Measurements from ENCODE around the gene GFOD1.
A peak's percentile ranks its signal among the peaks of the same experiment; 100 is the strongest.

The GFOD1 gene

DNA sequence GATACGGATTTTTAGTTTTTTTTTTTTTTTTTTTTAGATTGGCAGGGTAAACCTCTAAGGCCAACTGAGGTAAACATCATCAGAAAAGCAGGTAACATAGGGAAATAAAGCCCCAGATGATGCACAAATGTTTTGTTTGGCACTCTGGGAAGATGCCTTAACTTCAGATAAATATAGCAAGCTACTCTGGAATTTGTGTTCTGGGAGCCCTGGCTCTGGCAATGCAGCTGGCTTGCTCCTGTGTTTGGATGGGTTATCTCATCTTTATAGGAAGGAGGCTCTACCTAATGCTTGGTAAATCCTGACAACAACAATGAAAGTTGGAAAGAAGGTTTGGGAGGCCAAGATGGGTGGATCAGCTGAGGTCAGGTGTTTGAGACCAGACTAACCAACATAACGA is 77.4 kb downstream of the GFOD1 start:
- TF ChIP-seq RAD21 (IDR thresholded peaks at IDR 0.05; ENCODE audit: low read depth) (no peak), TCF12 (IDR thresholded peaks at IDR 0.05; ENCODE audit: low read depth) (no peak), TEAD4 (IDR thresholded peaks at IDR 0.05) (no peak), CEBPB (IDR thresholded peaks at IDR 0.05) (no peak), CREB1 (IDR thresholded peaks at IDR 0.05; ENCODE audit: low read depth) (no peak), TAF1 (IDR thresholded peaks at IDR 0.05; ENCODE audit: low read depth) (no peak), USF1 (IDR thresholded peaks at IDR 0.05) (no peak), EP300 (IDR thresholded peaks at IDR 0.05; ENCODE audit: borderline replicate concordance) (no peak), YY1 (IDR thresholded peaks at IDR 0.05; ENCODE audit: low read depth) (no peak), ZBTB7A (IDR thresholded peaks at IDR 0.05; ENCODE audit: low read depth) (no peak), NFIC (IDR thresholded peaks at IDR 0.05) (no peak), EGR1 (IDR thresholded peaks at IDR 0.05) (no peak), FOXM1 (IDR thresholded peaks at IDR 0.05; ENCODE audit: borderline replicate concordance, low read depth) (no peak)
- TF ChIP-seq, protein P1, sequence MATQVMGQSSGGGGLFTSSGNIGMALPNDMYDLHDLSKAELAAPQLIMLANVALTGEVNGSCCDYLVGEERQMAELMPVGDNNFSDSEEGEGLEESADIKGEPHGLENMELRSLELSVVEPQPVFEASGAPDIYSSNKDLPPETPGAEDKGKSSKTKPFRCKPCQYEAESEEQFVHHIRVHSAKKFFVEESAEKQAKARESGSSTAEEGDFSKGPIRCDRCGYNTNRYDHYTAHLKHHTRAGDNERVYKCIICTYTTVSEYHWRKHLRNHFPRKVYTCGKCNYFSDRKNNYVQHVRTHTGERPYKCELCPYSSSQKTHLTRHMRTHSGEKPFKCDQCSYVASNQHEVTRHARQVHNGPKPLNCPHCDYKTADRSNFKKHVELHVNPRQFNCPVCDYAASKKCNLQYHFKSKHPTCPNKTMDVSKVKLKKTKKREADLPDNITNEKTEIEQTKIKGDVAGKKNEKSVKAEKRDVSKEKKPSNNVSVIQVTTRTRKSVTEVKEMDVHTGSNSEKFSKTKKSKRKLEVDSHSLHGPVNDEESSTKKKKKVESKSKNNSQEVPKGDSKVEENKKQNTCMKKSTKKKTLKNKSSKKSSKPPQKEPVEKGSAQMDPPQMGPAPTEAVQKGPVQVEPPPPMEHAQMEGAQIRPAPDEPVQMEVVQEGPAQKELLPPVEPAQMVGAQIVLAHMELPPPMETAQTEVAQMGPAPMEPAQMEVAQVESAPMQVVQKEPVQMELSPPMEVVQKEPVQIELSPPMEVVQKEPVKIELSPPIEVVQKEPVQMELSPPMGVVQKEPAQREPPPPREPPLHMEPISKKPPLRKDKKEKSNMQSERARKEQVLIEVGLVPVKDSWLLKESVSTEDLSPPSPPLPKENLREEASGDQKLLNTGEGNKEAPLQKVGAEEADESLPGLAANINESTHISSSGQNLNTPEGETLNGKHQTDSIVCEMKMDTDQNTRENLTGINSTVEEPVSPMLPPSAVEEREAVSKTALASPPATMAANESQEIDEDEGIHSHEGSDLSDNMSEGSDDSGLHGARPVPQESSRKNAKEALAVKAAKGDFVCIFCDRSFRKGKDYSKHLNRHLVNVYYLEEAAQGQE (IDR thresholded peaks at IDR 0.05; ENCODE audit: low read depth), result no peak
- TF ChIP-seq, protein P2, sequence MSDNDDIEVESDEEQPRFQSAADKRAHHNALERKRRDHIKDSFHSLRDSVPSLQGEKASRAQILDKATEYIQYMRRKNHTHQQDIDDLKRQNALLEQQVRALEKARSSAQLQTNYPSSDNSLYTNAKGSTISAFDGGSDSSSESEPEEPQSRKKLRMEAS (IDR thresholded peaks at IDR 0.05), result no peak

GRCh38 chr6:13407709-13408695 is 79.4 kb downstream of the GFOD1 start:
- TF ChIP-seq CEBPB (IDR thresholded peaks at IDR 0.05) (peak; percentile 95), YY1 (IDR thresholded peaks at IDR 0.05; ENCODE audit: low read depth) (no peak), TAF1 (IDR thresholded peaks at IDR 0.05; ENCODE audit: low read depth) (peak; percentile 33; the same call in 1 of the 2 replicates), EGR1 (IDR thresholded peaks at IDR 0.05) (no peak), NFIC (IDR thresholded peaks at IDR 0.05) (peak; percentile 93), TEAD4 (IDR thresholded peaks at IDR 0.05) (peak; percentile 95), USF1 (IDR thresholded peaks at IDR 0.05) (peak; percentile 55; the same call in 1 of the 2 replicates), EP300 (IDR thresholded peaks at IDR 0.05; ENCODE audit: borderline replicate concordance) (peak; percentile 90), ZBTB7A (IDR thresholded peaks at IDR 0.05; ENCODE audit: low read depth) (0 out of 2 replicates have a peak, but pooled peaks have one; percentile 60), FOXM1 (IDR thresholded peaks at IDR 0.05; ENCODE audit: borderline replicate concordance, low read depth) (peak; percentile 85), TCF12 (IDR thresholded peaks at IDR 0.05; ENCODE audit: low read depth) (peak; percentile 89), RAD21 (IDR thresholded peaks at IDR 0.05; ENCODE audit: low read depth) (no peak; the same call in 1 of the 2 replicates), CREB1 (IDR thresholded peaks at IDR 0.05; ENCODE audit: low read depth) (no peak)
- TF ChIP-seq, protein P2 (IDR thresholded peaks at IDR 0.05), result peak; percentile 73
- TF ChIP-seq, protein P1 (IDR thresholded peaks at IDR 0.05; ENCODE audit: low read depth), result no peak

DNA sequence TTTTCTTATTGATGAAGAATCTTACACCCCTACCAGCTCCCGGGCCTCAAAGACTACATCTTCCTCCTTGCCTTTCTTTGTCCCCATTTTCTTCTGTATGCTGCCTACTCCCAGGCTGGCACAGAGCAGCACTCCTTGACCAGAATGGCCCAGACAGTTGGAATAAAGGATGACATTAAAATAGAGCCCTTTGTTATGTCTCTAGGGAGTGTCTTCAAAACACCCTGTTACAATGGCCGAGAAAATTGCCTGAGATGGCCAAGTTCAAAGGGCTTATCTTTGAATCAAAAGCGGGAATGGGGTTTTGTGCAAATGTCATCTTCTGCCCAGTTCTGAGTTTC is 80.1 kb downstream of the GFOD1 start:
- TF ChIP-seq FOXM1 (IDR thresholded peaks at IDR 0.05; ENCODE audit: borderline replicate concordance, low read depth), result no peak
- no peak for TF ChIP-seq YY1 (IDR thresholded peaks at IDR 0.05; ENCODE audit: low read depth)
- TF ChIP-seq, protein P1 (IDR thresholded peaks at IDR 0.05; ENCODE audit: low read depth), result no peak
- TF ChIP-seq USF1 (IDR thresholded peaks at IDR 0.05), result no peak
- no peak for TF ChIP-seq TCF12 (IDR thresholded peaks at IDR 0.05; ENCODE audit: low read depth)
- TF ChIP-seq EGR1 (IDR thresholded peaks at IDR 0.05), result no peak
- TF ChIP-seq RAD21 (IDR thresholded peaks at IDR 0.05; ENCODE audit: low read depth), result no peak
- TF ChIP-seq TAF1 (IDR thresholded peaks at IDR 0.05; ENCODE audit: low read depth), result no peak
- no peak for TF ChIP-seq ZBTB7A (IDR thresholded peaks at IDR 0.05; ENCODE audit: low read depth)
- no peak for TF ChIP-seq CEBPB (IDR thresholded peaks at IDR 0.05)
- TF ChIP-seq, protein P2 (IDR thresholded peaks at IDR 0.05), result no peak
- TF ChIP-seq EP300 (IDR thresholded peaks at IDR 0.05; ENCODE audit: borderline replicate concordance), result no peak
